ENCODE measurements around the gene ZNF185.

The ZNF185 gene

GRCh38 chrX:152893980-152894610 is 3.8 kb upstream of the ZNF185 start:
- no peak overlapping the region for H3K4me3 ChIP-seq (ENCODE audit: low read depth, low read length)
- no peak for TF ChIP-seq CTCF (conservative IDR thresholded peaks at IDR 0.05; ENCODE audit: low read depth, low read length)
- no peak for DNase-seq (ENCODE audit: low read depth)

- TF ChIP-seq CTCF (conservative IDR thresholded peaks at IDR 0.05; ENCODE audit: low read depth, low read length): no peak
- no peak overlapping the region for H3K4me3 ChIP-seq (ENCODE audit: low read depth, low read length)
- no peak for DNase-seq (ENCODE audit: low read depth)
These were observed 2.7 kb upstream of the ZNF185 start for GRCh38 chrX:152895121-152895520.

GRCh38 chrX:152895724-152896420 is 2.0 kb upstream of the ZNF185 start:
- TF ChIP-seq CTCF (conservative IDR thresholded peaks at IDR 0.05; ENCODE audit: low read depth, low read length): no peak
- no peak overlapping the region for H3K4me3 ChIP-seq (ENCODE audit: low read depth, low read length)
- DNase-seq (ENCODE audit: low read depth): no peak

- TF ChIP-seq CTCF (conservative IDR thresholded peaks at IDR 0.05; ENCODE audit: low read depth, low read length): no peak
- no peak overlapping the region for H3K4me3 ChIP-seq (ENCODE audit: low read depth, low read length)
- DNase-seq (ENCODE audit: low read depth): no peak
These were observed 1.4 kb upstream of the ZNF185 start for GRCh38 chrX:152896450-152896849.

- DNase-seq (ENCODE audit: low read depth): no peak
- peak overlapping the region; percentile 48 for H3K4me3 ChIP-seq (ENCODE audit: low read depth, low read length)
- no peak for TF ChIP-seq CTCF (conservative IDR thresholded peaks at IDR 0.05; ENCODE audit: low read depth, low read length)
These were observed 575 bp downstream of the ZNF185 start for GRCh38 chrX:152898442-152898841.

- DNase-seq (ENCODE audit: low read depth): no peak
- TF ChIP-seq CTCF (conservative IDR thresholded peaks at IDR 0.05; ENCODE audit: low read depth, low read length): no peak
- H3K4me3 ChIP-seq (ENCODE audit: low read depth, low read length): no peak overlapping the region
These were observed 1.4 kb downstream of the ZNF185 start for GRCh38 chrX:152899111-152899873.

Data from choroid plexus epithelial cell (primary cell).